HG03575 (cell line): ENCODE results near the gene PDSS1.

Source experiments
- ATAC-seq: cut with Tn5 transposase; IDR thresholded peaks from one replicate; pipeline ENCODE4 v1.9.1; 2021; ENCODE audit not compliant: unreplicated experiment, insufficient number of reproducible peaks, low FRiP score; ENCODE audit errors: extremely low read depth

The PDSS1 gene

GRCh38 chr10:26696786-26697162, 727 bp upstream of the PDSS1 start:
- no peak for ATAC-seq

GRCh38 chr10:26697922-26698608, 564 bp downstream of the PDSS1 start:
- ATAC-seq, result no peak

GRCh38 chr10:26698909-26699308, 1.4 kb downstream of the PDSS1 start:
- ATAC-seq, result no peak

GRCh38 chr10:26699631-26700030, 2.1 kb downstream of the PDSS1 start:
- ATAC-seq, result no peak

GRCh38 chr10:26700884-26701630, 3.6 kb downstream of the PDSS1 start:
- no peak for ATAC-seq

- ATAC-seq, result no peak
Measured at GRCh38 chr10:26703096-26703495, 5.6 kb downstream of the PDSS1 start.

- no peak for ATAC-seq
Measured at GRCh38 chr10:26703974-26704373, 6.5 kb downstream of the PDSS1 start.

- no peak for ATAC-seq
Measured at GRCh38 chr10:26706206-26706605, 8.7 kb downstream of the PDSS1 start.

GRCh38 chr10:26706936-26707335, 9.4 kb downstream of the PDSS1 start:
- no peak for ATAC-seq

- no peak for ATAC-seq
Measured at GRCh38 chr10:26711324-26711723, 13.8 kb downstream of the PDSS1 start.

- ATAC-seq, result no peak
Measured at GRCh38 chr10:26714415-26715136, 17.1 kb downstream of the PDSS1 start.

- no peak for ATAC-seq
Measured at GRCh38 chr10:26715137-26715487, 17.6 kb downstream of the PDSS1 start.

- no peak for ATAC-seq
Measured at GRCh38 chr10:26717476-26717875, 20.0 kb downstream of the PDSS1 start.

GRCh38 chr10:26721561-26721960, 24.1 kb downstream of the PDSS1 start:
- ATAC-seq, result no peak

GRCh38 chr10:26723016-26723415, 25.5 kb downstream of the PDSS1 start:
- ATAC-seq, result no peak

GRCh38 chr10:26725837-26726727, 28.6 kb downstream of the PDSS1 start:
- no peak for ATAC-seq

GRCh38 chr10:26727005-26727404, 29.5 kb downstream of the PDSS1 start:
- ATAC-seq, result no peak

- ATAC-seq, result no peak
Measured at GRCh38 chr10:26728957-26729356, 31.5 kb downstream of the PDSS1 start.

GRCh38 chr10:26729395-26729794, 31.9 kb downstream of the PDSS1 start:
- no peak for ATAC-seq
